Mononuclear cell (primary cell): ENCODE data around the gene COL11A1. TPM values are rescaled to one million over a fixed set of nuclear protein-coding genes. Genes with fewer than 3 reads are reported as not detected.
"Not testable (repeated sequence)": the region's sequence is repeated elsewhere in the genome, so short reads cannot be mapped to it uniquely, and the experiment has no call there.

Experiments
- H3K27me3 ChIP-seq: 2 replicates; pipeline ENCODE4 v1.6.0; 2011; ENCODE audit warnings: low read length, control low read depth; ENCODE audit not compliant: insufficient read depth
- H3K4me1 ChIP-seq: 2 replicates; pipeline ENCODE4 v1.5.1; 2011; ENCODE audit warnings: mild to moderate bottlenecking, low read length, control low read depth; ENCODE audit not compliant: insufficient read depth
- H3K4me3 ChIP-seq: 2 replicates; pipeline ENCODE4 v1.5.1; 2011; ENCODE audit warnings: mild to moderate bottlenecking, low read length, moderate library complexity
- H3K9me3 ChIP-seq: 2 replicates; pipeline ENCODE4 v1.5.1; 2011; ENCODE audit warnings: low read depth, mild to moderate bottlenecking, control low read depth, low read length
- total RNA-seq: library from RNA; depleted of rRNA; stranded (reverse); fragments of >200 nt; gene quantifications from one replicate; pipeline ENCODE4 v1.2.3, GENCODE V29; 2012

The COL11A1 gene
- total RNA-seq, 1 donor, result 0.10 TPM

DNA sequence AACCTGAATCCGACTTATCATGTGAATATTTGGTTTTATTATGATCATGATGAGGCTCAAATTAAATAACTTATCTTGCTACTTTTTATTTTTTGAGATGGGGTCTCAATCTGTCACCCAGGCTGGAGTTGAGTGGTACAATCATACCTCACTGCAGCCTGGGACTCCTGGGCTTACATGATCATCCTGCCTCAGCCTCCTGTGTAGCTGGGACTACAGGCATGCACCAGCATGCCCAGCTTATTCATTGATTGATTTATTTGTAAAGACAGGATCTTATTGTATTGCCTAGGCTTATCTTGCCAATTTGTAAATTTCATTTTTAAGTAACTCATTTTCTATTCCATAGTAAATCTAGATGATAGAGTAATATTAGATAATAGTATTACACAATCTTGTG is 84.3 kb downstream of the COL11A1 start:
- no peaks in the 10 kb centered on the region for H3K27me3 ChIP-seq
- H3K9me3 ChIP-seq, result no peaks in the 10 kb centered on the region
- no peak overlapping the region for H3K4me3 ChIP-seq
- H3K4me1 ChIP-seq, result no peaks in the 10 kb centered on the region

DNA sequence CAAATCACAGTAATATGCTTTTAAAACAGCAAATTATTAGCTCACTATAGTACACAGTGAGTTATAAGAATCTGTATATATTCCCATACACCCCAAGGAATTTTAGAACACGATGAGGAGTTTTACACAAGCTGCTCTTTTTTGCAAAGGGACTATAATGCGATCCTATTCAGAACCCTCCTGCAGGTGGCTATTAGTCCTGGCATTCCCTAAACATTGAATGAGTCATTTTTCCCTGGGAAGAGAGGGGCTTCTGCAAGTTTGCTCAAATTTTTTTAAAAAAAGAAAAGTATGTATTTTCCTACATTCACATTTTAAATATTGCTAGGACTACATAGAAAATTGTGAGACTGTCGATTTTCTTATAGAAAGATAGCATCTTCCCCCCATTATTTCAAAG is 106.3 kb downstream of the COL11A1 start:
- H3K4me3 ChIP-seq, result no peak overlapping the region
- H3K9me3 ChIP-seq, result no peaks in the 10 kb centered on the region
- H3K4me1 ChIP-seq, result no peaks in the 10 kb centered on the region
- no peaks in the 10 kb centered on the region for H3K27me3 ChIP-seq

DNA sequence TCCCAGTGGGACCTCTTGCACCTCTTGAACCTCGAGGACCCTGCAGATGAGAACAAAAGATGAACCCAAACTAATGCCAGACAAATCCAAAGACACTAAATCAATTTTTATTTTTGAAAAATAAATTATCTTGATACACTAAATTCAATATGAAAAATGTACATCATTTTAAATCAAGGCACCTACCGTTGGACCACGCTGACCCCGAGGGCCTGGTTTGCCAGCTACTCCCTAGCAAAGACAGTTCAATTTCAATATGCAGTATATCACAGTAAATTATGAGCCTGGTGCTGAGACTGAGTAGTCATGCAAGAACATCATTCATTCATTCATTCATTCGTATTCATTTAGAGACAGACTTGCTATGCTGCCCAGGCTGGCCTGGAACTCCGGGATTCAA is 129.4 kb downstream of the COL11A1 start:
- Histone ChIP-seq H3K4me3 (no peak overlapping the region), H3K4me1 (no peaks in the 10 kb centered on the region), H3K27me3 (no peaks in the 10 kb centered on the region), H3K9me3 (no peaks in the 10 kb centered on the region)

DNA sequence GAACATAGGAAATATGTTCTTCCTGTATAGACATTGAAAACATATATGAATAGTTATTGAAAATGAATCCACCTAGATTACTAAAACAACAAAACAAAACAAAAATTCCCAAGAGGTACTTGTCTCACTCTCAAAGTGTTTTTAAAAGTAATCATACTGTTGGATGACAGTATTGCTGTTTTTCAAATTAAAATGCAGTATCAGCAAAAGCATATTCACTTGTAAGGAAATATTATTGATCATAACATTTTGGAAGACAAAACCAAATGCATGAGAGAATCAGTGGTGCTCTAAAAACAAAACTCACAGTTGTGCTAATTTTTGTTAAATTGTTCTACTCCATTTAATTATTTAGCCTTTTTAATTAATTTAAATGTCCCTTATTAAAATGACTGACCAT is 131.0 kb downstream of the COL11A1 start:
- H3K4me3 ChIP-seq, result no peak overlapping the region
- no peaks in the 10 kb centered on the region for H3K4me1 ChIP-seq
- no peaks in the 10 kb centered on the region for H3K9me3 ChIP-seq
- H3K27me3 ChIP-seq, result no peaks in the 10 kb centered on the region

DNA sequence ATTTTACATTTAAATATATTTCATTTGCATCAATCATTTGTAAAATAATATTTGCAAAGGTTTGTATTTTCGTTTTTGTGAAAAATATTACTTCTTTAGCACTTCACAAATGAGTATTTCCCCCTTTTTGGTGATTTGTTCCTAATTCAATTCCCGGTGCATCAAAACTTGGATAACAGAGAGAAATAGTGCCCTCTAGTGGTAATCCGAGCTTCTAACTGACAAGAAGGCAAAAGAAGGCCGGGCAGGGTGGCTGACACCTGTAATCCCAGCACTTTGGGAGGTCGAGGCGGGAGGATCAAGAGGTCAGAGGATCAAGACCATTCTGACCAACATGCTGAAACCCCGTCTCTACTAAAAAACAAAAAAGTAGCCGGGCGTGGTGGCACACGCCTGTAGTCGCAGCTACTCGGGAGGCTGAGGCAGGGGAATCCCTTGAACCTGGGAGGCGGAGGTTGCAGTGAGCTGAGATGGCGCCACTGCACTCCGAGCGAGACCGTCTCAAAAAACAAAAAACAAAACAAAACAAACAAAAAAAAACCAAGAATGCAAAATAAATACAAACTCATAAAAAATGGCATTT is 137.7 kb downstream of the COL11A1 start:
- Histone ChIP-seq H3K4me1 (no peaks in the 10 kb centered on the region), H3K4me3 (no peak overlapping the region), H3K27me3 (no peaks in the 10 kb centered on the region), H3K9me3 (no peaks in the 10 kb centered on the region)

DNA sequence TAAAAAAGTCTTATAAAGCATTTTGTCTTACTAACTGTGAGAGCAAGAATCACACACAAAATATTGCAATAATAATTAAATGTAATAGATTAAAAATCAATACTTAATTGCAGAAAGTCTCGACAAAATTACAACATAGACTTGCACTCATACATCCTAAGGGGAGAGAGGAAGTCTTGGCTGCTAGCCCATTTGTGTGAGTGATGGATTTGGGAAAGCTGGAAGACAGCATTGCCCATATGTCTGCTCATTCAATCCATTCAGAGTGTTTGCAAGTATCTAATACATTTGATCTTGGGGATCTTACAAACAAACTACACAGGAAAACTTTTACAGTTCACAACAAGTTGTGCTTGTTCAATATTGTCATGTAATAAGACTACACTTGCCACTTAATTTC is 140.5 kb downstream of the COL11A1 start:
- Histone ChIP-seq H3K9me3 (no peaks in the 10 kb centered on the region), H3K4me3 (no peak overlapping the region), H3K27me3 (no peaks in the 10 kb centered on the region), H3K4me1 (no peaks in the 10 kb centered on the region)

DNA sequence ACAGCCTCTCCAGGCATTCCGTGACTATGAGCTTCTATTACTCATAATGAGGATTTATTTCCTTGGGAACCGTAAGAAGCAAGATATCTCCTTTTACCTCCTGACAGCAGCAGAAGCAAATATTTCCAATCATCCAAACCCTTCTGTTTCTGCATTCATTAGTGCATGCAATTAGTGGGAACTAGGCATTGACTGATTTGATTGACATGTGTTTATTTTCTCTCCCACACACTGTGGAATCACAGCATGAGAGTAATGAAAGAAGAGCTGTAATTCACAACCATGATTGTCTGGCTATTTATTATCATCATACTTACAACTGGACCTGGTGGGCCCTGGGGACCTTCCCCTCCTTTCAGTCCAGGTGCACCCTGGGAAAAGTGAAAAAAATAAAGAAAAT is 146.8 kb downstream of the COL11A1 start:
- Histone ChIP-seq H3K4me1 (no peaks in the 10 kb centered on the region), H3K27me3 (no peaks in the 10 kb centered on the region), H3K4me3 (no peak overlapping the region), H3K9me3 (no peaks in the 10 kb centered on the region)

DNA sequence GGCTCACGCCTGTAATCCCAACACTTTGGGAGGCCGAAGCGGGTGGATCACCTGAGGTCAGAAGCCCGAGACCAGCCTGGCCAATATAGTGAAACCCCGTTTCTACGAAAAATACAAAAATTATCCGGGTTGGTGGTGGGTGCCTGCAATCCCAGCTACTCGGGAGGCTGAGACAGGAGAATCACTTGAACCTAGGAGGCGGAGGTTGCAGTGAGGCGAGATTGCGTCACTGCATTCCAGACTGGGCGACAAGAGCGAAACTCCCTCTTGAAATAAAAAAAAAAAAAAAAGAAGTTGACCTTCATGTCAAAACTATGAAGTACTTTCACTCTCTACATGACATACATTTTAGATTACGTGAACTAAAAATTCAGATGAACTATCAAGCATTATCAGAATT is 153.7 kb downstream of the COL11A1 start:
- no peaks in the 10 kb centered on the region for H3K9me3 ChIP-seq
- no peaks in the 10 kb centered on the region for H3K27me3 ChIP-seq
- no peak overlapping the region for H3K4me3 ChIP-seq
- no peaks in the 10 kb centered on the region for H3K4me1 ChIP-seq

DNA sequence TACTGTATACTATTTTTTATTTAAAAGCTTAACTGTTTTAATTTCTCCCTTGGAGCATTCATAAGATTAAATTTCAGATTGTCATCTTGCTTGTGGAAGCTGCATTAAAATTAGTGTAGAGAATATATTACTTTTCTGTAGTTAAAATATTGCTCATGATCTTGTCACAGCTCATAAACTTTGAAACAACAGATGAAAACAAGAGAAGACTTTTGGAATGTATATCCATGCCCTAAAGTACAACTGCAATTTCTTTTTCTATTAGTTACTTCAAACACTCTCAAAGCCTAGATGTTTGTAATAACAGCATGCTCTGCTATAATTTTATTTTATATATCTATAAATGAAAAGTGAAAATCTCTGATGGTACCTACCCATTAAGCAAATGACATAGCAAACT is 155.9 kb downstream of the COL11A1 start:
- Histone ChIP-seq H3K9me3 (no peaks in the 10 kb centered on the region), H3K4me3 (no peak overlapping the region), H3K27me3 (no peaks in the 10 kb centered on the region), H3K4me1 (no peaks in the 10 kb centered on the region)

DNA sequence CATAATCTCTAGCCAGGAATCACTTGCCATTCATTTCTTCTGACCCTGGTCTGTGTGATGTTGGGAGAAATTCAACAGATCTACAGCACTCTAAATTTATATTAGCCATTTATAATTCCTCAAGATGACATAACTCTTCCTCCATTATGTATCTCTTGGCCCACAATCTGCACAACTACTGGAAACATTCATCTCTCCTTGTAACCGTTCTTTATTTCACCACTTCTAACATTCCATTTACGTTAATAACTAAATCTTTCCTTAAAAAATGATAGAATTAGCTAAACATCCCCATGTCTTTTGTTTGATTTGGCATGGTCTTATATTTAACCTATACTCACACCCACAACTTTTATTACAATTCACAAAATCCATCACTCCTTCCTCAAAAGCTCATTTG is 166.0 kb downstream of the COL11A1 start:
- H3K27me3 ChIP-seq, result no peaks in the 10 kb centered on the region
- no peaks in the 10 kb centered on the region for H3K9me3 ChIP-seq
- H3K4me3 ChIP-seq, result no peak overlapping the region
- no peaks in the 10 kb centered on the region for H3K4me1 ChIP-seq

DNA sequence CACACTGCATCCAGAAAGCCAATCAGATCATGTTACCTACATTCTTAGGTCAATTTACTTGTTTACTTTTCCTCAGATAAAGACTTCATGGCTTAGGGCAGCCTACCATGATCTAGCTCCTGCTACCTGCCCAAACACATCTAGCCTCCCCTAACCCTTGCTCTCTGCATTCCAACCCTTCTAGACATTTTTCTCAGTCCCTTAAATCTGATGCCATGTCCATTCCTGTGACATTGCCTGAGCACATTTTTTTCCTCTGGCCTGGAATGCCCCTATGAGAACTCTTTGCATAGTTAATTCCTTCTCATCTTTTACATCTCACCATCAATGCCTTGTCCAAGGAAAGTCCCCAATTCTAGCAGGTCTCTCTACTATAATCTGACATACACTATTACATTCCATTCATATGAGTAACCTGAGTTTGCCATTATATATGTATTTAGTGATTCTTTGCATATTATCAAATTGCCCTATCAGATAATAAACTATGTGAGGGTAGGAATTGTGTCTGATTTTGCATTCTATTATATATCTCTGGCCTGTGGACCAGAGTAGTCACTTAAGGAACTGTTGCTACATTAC is 166.9 kb downstream of the COL11A1 start:
- H3K4me1 ChIP-seq, result no peaks in the 10 kb centered on the region
- H3K9me3 ChIP-seq, result no peaks in the 10 kb centered on the region
- no peaks in the 10 kb centered on the region for H3K27me3 ChIP-seq
- no peak overlapping the region for H3K4me3 ChIP-seq

DNA sequence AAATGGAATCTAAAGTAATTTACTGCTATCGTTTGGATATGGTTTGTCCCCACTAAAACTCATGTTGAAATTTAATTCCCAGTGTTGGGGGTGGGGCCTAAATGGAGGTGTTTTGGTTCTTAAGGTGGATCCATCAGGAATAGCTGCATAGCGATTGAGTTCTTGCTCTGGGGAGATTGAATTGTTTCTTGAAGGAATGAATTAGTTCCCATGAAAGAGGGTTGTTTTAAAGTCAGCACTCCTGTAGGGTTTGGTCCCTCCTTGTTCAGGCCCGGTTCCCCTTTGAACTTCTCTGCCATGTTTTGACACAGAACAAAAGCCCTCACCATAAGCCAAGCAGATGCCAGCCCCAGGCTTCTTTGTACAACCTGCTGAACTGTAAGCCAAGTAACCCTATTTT is 170.9 kb downstream of the COL11A1 start:
- H3K4me3 ChIP-seq, result no peak overlapping the region
- H3K9me3 ChIP-seq, result no peaks in the 10 kb centered on the region
- H3K4me1 ChIP-seq, result no peaks in the 10 kb centered on the region
- no peaks in the 10 kb centered on the region for H3K27me3 ChIP-seq

DNA sequence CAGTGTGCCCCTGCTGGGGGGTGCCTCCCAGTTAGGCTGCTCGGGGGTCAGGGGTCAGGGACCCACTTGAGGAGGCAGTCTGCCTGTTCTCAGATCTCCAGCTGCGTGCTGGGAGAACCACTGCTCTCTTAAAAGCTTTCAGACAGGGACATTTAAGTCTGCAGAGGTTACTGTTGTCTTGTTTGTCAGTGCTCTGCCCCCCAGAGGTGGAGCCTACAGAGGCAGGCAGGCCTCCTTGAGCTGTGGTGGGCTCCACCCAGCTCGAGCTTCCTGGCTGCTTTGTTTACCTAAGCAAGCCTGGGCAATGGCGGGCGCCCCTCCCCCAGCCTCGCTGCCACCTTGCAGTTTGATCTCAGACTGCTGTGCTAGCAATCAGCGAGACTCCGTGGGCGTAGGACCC is 175.0 kb downstream of the COL11A1 start:
- not testable (repeated sequence) for H3K9me3 ChIP-seq, H3K4me1 ChIP-seq, H3K4me3 ChIP-seq, H3K27me3 ChIP-seq

DNA sequence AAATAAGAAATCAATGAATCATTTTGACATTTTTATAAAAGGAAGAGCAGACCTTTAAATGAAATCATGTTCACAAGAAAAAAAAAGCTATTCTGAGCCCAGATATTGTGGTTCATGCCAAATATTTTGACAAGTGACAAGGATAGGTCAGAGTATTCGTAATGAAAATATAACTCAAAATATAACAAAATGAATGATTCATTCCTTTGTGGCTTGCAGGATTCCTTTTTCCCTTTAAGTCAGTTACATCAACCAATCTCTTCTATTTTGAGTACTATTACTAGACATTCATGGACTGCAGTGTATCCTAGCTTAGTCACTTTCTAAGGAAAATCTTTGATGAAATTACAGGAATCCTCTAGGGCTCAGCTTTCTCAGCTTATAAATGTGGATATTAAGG is 188.7 kb downstream of the COL11A1 start:
- H3K4me3 ChIP-seq, result no peak overlapping the region
- H3K9me3 ChIP-seq, result no peaks in the 10 kb centered on the region
- H3K27me3 ChIP-seq, result no peaks in the 10 kb centered on the region
- H3K4me1 ChIP-seq, result no peaks in the 10 kb centered on the region

DNA sequence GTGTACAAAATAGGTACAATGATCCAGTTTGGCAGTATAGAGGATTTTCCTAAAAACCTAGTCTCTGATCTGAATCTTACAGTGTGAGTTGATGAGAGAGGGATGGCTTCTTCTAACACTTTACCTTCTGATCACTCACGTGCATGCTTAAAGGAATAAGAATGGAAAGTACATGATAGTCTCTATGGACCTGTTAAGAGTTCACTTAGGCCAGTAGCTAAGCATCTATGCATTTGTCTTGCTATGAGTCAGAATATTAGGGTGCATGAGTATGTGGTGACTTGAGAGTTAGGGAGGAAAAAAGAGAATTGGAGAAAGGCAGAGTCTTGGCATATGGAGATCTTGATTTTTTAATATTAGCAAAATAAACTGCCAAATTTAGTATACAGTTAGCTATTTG is 206.3 kb downstream of the COL11A1 start:
- H3K27me3 ChIP-seq, result no peaks in the 10 kb centered on the region
- no peak overlapping the region for H3K4me3 ChIP-seq
- no peaks in the 10 kb centered on the region for H3K9me3 ChIP-seq
- no peaks in the 10 kb centered on the region for H3K4me1 ChIP-seq

DNA sequence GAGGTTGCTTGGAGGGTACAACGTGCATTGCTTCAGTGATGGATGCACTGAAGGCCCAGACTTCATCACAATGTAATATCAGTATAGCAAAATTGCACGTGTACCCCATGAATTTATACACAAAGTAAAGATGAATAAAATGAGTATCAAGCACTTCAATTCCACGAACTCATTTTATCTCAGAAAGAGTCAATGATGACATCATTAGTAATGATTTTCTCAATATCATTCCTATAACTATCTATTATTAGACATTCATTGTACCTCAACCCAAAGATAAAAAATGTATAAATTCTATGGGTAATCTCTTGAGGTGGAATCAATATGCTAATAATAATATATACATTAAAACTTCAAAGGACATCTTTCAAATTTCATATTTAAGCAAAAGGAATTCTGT is 208.4 kb downstream of the COL11A1 start:
- no peaks in the 10 kb centered on the region for H3K9me3 ChIP-seq
- H3K4me1 ChIP-seq, result no peaks in the 10 kb centered on the region
- H3K27me3 ChIP-seq, result no peaks in the 10 kb centered on the region
- no peak overlapping the region for H3K4me3 ChIP-seq
